Upper lobe of left lung (tissue), 6 donors: ENCODE results near the gene AGTRAP. TPM values are rescaled to one million over a fixed set of nuclear protein-coding genes. Genes with fewer than 3 reads are reported as not detected.

ENCODE experiments used
- ATAC-seq, 2 donors: fragments of 200-7000 bp; cut with Tn5 transposase; one replicate each; pipeline ENCODE4 v1.9.1; 2022; ENCODE audit warnings: mild to moderate bottlenecking in 2 of 2, moderate library complexity in 2 of 2; ENCODE audit not compliant: low FRiP score in 2 of 2
- DNase-seq, 2 donors: peaks; one replicate each; pipeline ENCODE4 v3.0.0-alpha.2; 2019 to 2020
- H3K27ac ChIP-seq, 4 donors: fragments of 200-600 bp; sonication (generic); one replicate each; pipeline ENCODE4 v1.5.1; 2016 to 2019
- H3K27me3 ChIP-seq, 4 donors: fragments of 200-600 bp; sonication (generic); one replicate each; pipeline ENCODE4 v1.5.1; 2017 to 2019
- H3K36me3 ChIP-seq, 4 donors: fragments of 200-600 bp; sonication (generic); one replicate each; pipeline ENCODE4 v1.5.1; 2016 to 2019
- H3K4me1 ChIP-seq, 4 donors: fragments of 200-600 bp; sonication (generic); one replicate each; pipeline ENCODE4 v1.5.1; 2018 to 2019
- H3K4me3 ChIP-seq, 4 donors: fragments of 200-600 bp; sonication (generic); one replicate each; pipeline ENCODE4 v1.5.1; 2017 to 2019; ENCODE audit warnings: mild to moderate bottlenecking in 2 of 4, moderate library complexity in 1 of 4
- H3K9me3 ChIP-seq, 4 donors: fragments of 200-600 bp; sonication (generic); one replicate each; pipeline ENCODE4 v1.5.1; 2018 to 2019
- CTCF ChIP-seq, 6 experiments: fragments of 450-650 bp in 4 of 6; fragments of 200-600 bp in 2 of 6; sonication (generic) in 2 of 6; IDR thresholded peaks; one replicate each; pipeline ENCODE4 v1.5.1; 2016 to 2019; ENCODE audit warnings: antibody characterized with exemption in 6 of 6
- EP300 ChIP-seq, 4 donors: sonication (generic); formaldehyde crosslinking; IDR thresholded peaks; one replicate each; pipeline ENCODE4 v1.5.1; 2017; ENCODE audit warnings: antibody characterized with exemption in 4 of 4, control low read depth in 2 of 4
- POLR2A ChIP-seq, 4 donors: fragments of 450-650 bp; IDR thresholded peaks; one replicate each; pipeline ENCODE4 v1.5.1; 2016 to 2017; ENCODE audit warnings: antibody characterized with exemption in 4 of 4, mild to moderate bottlenecking in 2 of 4
- POLR2AphosphoS5 ChIP-seq, 2 donors: sonication (generic); formaldehyde crosslinking; IDR thresholded peaks; one replicate each; pipeline ENCODE4 v1.5.1; 2017; ENCODE audit warnings: antibody characterized with exemption in 2 of 2
- WGBS, 2 donors: methylation state at CpG; one replicate each; pipeline ENCODE4 v1.1.5; 2017 to 2018; 5-methylcytosine and 5-hydroxymethylcytosine counted together
- total RNA-seq, 6 donors: library from RNA; depleted of rRNA in 4 of 6; stranded (reverse); fragments of >200 nt in 4 of 6; gene quantifications; one replicate each; pipeline versions ENCODE4 v1.1.0 to v1.2.1, GENCODE V29; 2016 to 2021
- donor health status: DM: no; HTN: no; CAD: no; lungs with moderate emphysema.
- donor health status: DM: no; HTN: yes; CAD: no; lungs with severe emphysema.

AGTRAP gene
- total RNA-seq, 6 donors from 2014 or later, result 52.2 to 80.1 (median 68.7) TPM

GRCh38 chr1:11761285-11761684, 25.3 kb downstream of the AGTRAP start:
- H3K4me3 ChIP-seq, result no peak overlapping the region
- peaks cover 7 to 10% (median 8%) of the 10 kb centered on the region in 4 donors for H3K4me1 ChIP-seq
- H3K36me3 ChIP-seq, result no peaks in the 10 kb centered on the region
- H3K9me3 ChIP-seq, result no peaks in the 10 kb centered on the region
- no peak overlapping the region for H3K27ac ChIP-seq
- TF ChIP-seq CTCF (IDR thresholded peaks at IDR 0.05), result no peak
- no peak for TF ChIP-seq EP300 (IDR thresholded peaks at IDR 0.05)
- no peak for TF ChIP-seq POLR2AphosphoS5 (IDR thresholded peaks at IDR 0.05)
- TF ChIP-seq POLR2A (IDR thresholded peaks at IDR 0.05), result no peak
- DNase-seq, result no peak
- 85 to 89% methylated on average over 5 to 6 of the region's 6 CpGs for WGBS, 2 donors
- peaks cover 0 to 8% (median 2%) of the 10 kb centered on the region in 4 donors for H3K27me3 ChIP-seq
- ATAC-seq, result peak in 1 of 2 donors; percentile 55

- no peaks in the 10 kb centered on the region for H3K9me3 ChIP-seq
- H3K36me3 ChIP-seq, result no peaks in the 10 kb centered on the region
- H3K27ac ChIP-seq, result no peak within 1 kb of the TSS
- H3K4me3 ChIP-seq, result no peak within 1 kb of the TSS
- H3K4me1 ChIP-seq, result peaks cover 7 to 10% (median 8%) of the 10 kb centered on the region in 4 donors
- 6 to 11% methylated on average over 25 of the region's 29 CpGs for WGBS, 2 donors
- ATAC-seq, result peak in 1 of 2 donors; percentile 29
- peaks cover 0 to 8% (median 2%) of the 10 kb centered on the region in 4 donors for H3K27me3 ChIP-seq
- DNase-seq, result peak in 1 of 2 donors; percentile 88
- no peak for TF ChIP-seq CTCF (IDR thresholded peaks at IDR 0.05)
- TF ChIP-seq POLR2A (IDR thresholded peaks at IDR 0.05), result no peak
- no peak for TF ChIP-seq EP300 (IDR thresholded peaks at IDR 0.05)
- TF ChIP-seq POLR2AphosphoS5 (IDR thresholded peaks at IDR 0.05), result no peak
Measured at GRCh38 chr1:11761988-11762406, 26.1 kb downstream of the AGTRAP start, which contains the start of gene C1orf167. Gene C1orf167 (plus strand): TSS chr1:11762193. CDS start chr1:11764401, 2,208 bp downstream.

GRCh38 chr1:11764115-11764514, 28.2 kb downstream of the AGTRAP start:
- DNase-seq (no peak), ATAC-seq (no peak)
- H3K9me3 ChIP-seq, result no peaks in the 10 kb centered on the region
- WGBS, 2 donors, result 95 to 100% methylated on average over 1 to 3 of the region's 3 CpGs
- H3K4me1 ChIP-seq, result peaks cover 7 to 10% (median 8%) of the 10 kb centered on the region in 4 donors
- TF ChIP-seq POLR2AphosphoS5 (IDR thresholded peaks at IDR 0.05) (no peak), CTCF (IDR thresholded peaks at IDR 0.05) (no peak), POLR2A (IDR thresholded peaks at IDR 0.05) (no peak), EP300 (IDR thresholded peaks at IDR 0.05) (no peak)
- H3K4me3 ChIP-seq, result no peak overlapping the region
- H3K36me3 ChIP-seq, result no peaks in the 10 kb centered on the region
- H3K27ac ChIP-seq, result no peak overlapping the region
- peaks cover 0 to 8% (median 2%) of the 10 kb centered on the region in 4 donors for H3K27me3 ChIP-seq

GRCh38 chr1:11764519-11764918, 28.6 kb downstream of the AGTRAP start:
- Histone ChIP-seq H3K27ac (no peak overlapping the region), H3K27me3 (peaks cover 0 to 8% (median 2%) of the 10 kb centered on the region in 4 donors), H3K4me3 (no peak overlapping the region), H3K36me3 (no peaks in the 10 kb centered on the region), H3K9me3 (no peaks in the 10 kb centered on the region), H3K4me1 (peaks cover 7 to 10% (median 8%) of the 10 kb centered on the region in 4 donors)
- DNase-seq (no peak), ATAC-seq (no peak)
- no peak for TF ChIP-seq EP300 (IDR thresholded peaks at IDR 0.05)
- 76 to 91% methylated on average over 6 to 7 of the region's 7 CpGs for WGBS, 2 donors

GRCh38 chr1:11765661-11766428, 29.9 kb downstream of the AGTRAP start:
- WGBS, 2 donors, result 88 to 90% methylated on average over 3 to 17 of the region's 19 CpGs
- peak in 1 of 2 donors; percentile 47 for ATAC-seq
- Histone ChIP-seq H3K27me3 (peaks cover 0 to 8% (median 2%) of the 10 kb centered on the region in 4 donors), H3K4me1 (peaks cover 7 to 10% (median 8%) of the 10 kb centered on the region in 4 donors), H3K27ac (no peak overlapping the region), H3K4me3 (no peak overlapping the region), H3K36me3 (no peaks in the 10 kb centered on the region), H3K9me3 (no peaks in the 10 kb centered on the region)
- no peak for DNase-seq
- TF ChIP-seq POLR2AphosphoS5 (IDR thresholded peaks at IDR 0.05) (no peak), CTCF (IDR thresholded peaks at IDR 0.05) (no peak), POLR2A (IDR thresholded peaks at IDR 0.05) (no peak), EP300 (IDR thresholded peaks at IDR 0.05) (no peak)
